A673 (cell line): ENCODE results near the gene TPM2. TPM values are rescaled to one million over a fixed set of nuclear protein-coding genes. Genes with fewer than 3 reads are reported as not detected.

Source experiments
- BruUV-seq: library from RNA; stranded (reverse); fragments of 400-500 nt; replicated peaks from 2 replicates; lab custom pipeline; 2021; lab: Mats Ljungman, UMichigan
- CTCF ChIA-PET: fragments of 300-600 bp; sonication (Branson Sonifier 250); formaldehyde crosslinking; loops from one replicate; lab custom pipeline; 2022; ENCODE audit warnings: antibody characterized with exemption; lab: Charles Lee
- POLR2A ChIA-PET: fragments of 300-600 bp; sonication (Branson Sonifier 250); formaldehyde crosslinking; loops from one replicate; lab custom pipeline; 2022; ENCODE audit warnings: antibody characterized with exemption; ENCODE audit not compliant: low non-redundant PET; lab: Charles Lee
- DNase-seq: peaks from one replicate; pipeline ENCODE4 v3.0.0-alpha.2; 2015; ENCODE audit warnings: low spot score
- H3K27ac ChIP-seq: fragments of 200-600 bp; sonication (generic); 2 replicates; pipeline ENCODE4 v1.5.1; 2016; ENCODE audit warnings: mixed run types, low read depth, mild to moderate bottlenecking, mixed read lengths, antibody characterized with exemption, low read length; ENCODE audit not compliant: poor library complexity, severe bottlenecking
- H3K27me3 ChIP-seq: fragments of 200-600 bp; sonication (generic); replicated peaks from 2 replicates; pipeline ENCODE4 v1.6.1; 2017; ENCODE audit warnings: mixed run types, low read depth, mild to moderate bottlenecking, mixed read lengths, antibody characterized with exemption, low read length; ENCODE audit not compliant: insufficient read depth, poor library complexity
- H3K36me3 ChIP-seq: fragments of 200-600 bp; sonication (generic); 2 replicates; pipeline ENCODE4 v1.6.1; 2016; ENCODE audit warnings: mixed run types, mild to moderate bottlenecking, mixed read lengths, antibody characterized with exemption, low read length; ENCODE audit not compliant: insufficient read depth, poor library complexity, severe bottlenecking
- H3K4me1 ChIP-seq: fragments of 200-600 bp; sonication (generic); 2 replicates; pipeline ENCODE4 v1.6.1; 2017; ENCODE audit warnings: mixed run types, mild to moderate bottlenecking, mixed read lengths, antibody characterized with exemption, low read length; ENCODE audit not compliant: insufficient read depth, poor library complexity, severe bottlenecking
- H3K4me3 ChIP-seq: fragments of 200-600 bp; sonication (generic); 2 replicates; pipeline ENCODE4 v1.5.1; 2016; ENCODE audit warnings: low read depth, mixed run types, mild to moderate bottlenecking, mixed read lengths, low read length; ENCODE audit not compliant: poor library complexity, severe bottlenecking
- H3K9me3 ChIP-seq: fragments of 200-600 bp; sonication (generic); 2 replicates; pipeline ENCODE4 v1.6.1; 2016; ENCODE audit warnings: mixed run types, low read depth, mild to moderate bottlenecking, mixed read lengths, antibody characterized with exemption, low read length; ENCODE audit not compliant: poor library complexity, severe bottlenecking
- EZH2 ChIP-seq: fragments of 200-600 bp; sonication (generic); IDR thresholded peaks from 2 replicates; pipeline ENCODE4 v1.6.1; 2017; ENCODE audit warnings: borderline replicate concordance, low read depth, mild to moderate bottlenecking, mixed read lengths, antibody characterized with exemption, low read length; ENCODE audit not compliant: poor library complexity, severe bottlenecking
- intact Hi-C: fragments of 100-400 bp; cut with micrococcal nuclease; formaldehyde crosslinking; loops from one replicate; pipeline ENCODE4 v1.10.0; 2022; ENCODE audit not compliant: unreplicated experiment
- total RNA-seq: library from RNA; stranded (reverse); gene quantifications from 2 replicates; pipeline ENCODE4 v1.2.3, GENCODE V29; 2021
- TF ChIP-seq, protein P1 (sequence below): fragments of 300-800, 200-600 bp; sonication (generic); conservative IDR thresholded peaks from 2 replicates; pipeline ENCODE4 v1.5.1; 2017; ENCODE audit warnings: low read depth, mild to moderate bottlenecking, antibody characterized with exemption, low read length, moderate library complexity, mixed read lengths

TPM2 gene
- total RNA-seq, 1 experiment from 2014 or later, result 44.3 TPM

DNA sequence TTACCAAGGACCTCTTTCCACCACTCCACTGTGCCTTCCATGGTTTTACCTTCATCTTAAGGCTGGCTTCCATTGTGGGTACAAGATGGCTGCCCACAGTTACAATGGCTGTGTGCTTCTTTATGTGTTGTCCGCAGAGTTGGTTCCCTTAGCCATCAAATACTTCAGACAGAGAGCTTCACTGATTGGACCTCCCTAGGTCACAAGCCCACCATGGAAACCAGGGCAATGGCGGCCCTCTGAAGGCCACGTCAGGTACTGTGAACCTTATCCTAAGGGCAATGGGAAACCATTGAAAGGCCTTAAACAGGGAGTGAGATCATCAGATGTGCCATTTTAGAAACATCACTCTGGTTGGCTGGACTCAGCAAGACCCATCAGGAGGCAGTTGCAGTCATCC is 21.8 kb downstream of the TPM2 start:
- H3K9me3 ChIP-seq, result no peaks in the 10 kb centered on the region
- no peak for DNase-seq
- peaks cover 2% of the 10 kb centered on the region for H3K36me3 ChIP-seq
- intact Hi-C loops, result no loop called here
- POLR2A ChIA-PET, result interaction anchor here (0.6 kb wide), 1 partner anchor 30 kb away, joined by 3 read pairs; no protein-coding TSS in a partner anchor
- H3K4me3 ChIP-seq, result no peak overlapping the region
- peaks cover 9% of the 10 kb centered on the region for H3K4me1 ChIP-seq
- H3K27ac ChIP-seq, result no peak overlapping the region
- TF ChIP-seq EZH2, result no peak
- TF ChIP-seq, protein P1, sequence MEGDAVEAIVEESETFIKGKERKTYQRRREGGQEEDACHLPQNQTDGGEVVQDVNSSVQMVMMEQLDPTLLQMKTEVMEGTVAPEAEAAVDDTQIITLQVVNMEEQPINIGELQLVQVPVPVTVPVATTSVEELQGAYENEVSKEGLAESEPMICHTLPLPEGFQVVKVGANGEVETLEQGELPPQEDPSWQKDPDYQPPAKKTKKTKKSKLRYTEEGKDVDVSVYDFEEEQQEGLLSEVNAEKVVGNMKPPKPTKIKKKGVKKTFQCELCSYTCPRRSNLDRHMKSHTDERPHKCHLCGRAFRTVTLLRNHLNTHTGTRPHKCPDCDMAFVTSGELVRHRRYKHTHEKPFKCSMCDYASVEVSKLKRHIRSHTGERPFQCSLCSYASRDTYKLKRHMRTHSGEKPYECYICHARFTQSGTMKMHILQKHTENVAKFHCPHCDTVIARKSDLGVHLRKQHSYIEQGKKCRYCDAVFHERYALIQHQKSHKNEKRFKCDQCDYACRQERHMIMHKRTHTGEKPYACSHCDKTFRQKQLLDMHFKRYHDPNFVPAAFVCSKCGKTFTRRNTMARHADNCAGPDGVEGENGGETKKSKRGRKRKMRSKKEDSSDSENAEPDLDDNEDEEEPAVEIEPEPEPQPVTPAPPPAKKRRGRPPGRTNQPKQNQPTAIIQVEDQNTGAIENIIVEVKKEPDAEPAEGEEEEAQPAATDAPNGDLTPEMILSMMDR, result no peak
- CTCF ChIA-PET, result interaction anchor here (0.5 to 0.6 kb wide), 2 partner anchors 57 to 1382 kb away, joined by 3 read pairs; no protein-coding TSS in a partner anchor
- no peaks in the 10 kb centered on the region for H3K27me3 ChIP-seq
- no TSS peak for BruUV-seq

DNA sequence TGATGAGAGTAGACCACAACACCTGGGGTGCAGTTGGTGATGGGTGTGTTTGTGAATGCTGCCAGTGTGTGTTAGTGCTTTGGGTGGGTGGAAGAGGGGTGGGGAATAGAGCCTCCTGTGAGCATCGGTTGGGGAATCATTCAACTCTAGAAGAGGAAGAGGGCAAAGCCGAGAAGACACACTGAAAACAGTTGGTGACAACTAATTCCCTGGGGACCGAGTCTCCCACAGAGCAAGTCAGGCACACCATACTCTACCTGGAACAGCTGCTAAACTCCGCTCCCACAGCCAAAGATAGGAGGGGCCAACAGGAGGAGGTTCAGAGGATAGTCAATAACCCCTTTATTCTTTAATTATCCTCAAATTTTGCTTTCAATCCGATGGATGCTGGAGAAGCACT is 23.2 kb downstream of the TPM2 start:
- ChIA-PET POLR2A (no interaction called here), CTCF (no interaction called here)
- Histone ChIP-seq H3K9me3 (no peaks in the 10 kb centered on the region), H3K27me3 (no peaks in the 10 kb centered on the region), H3K4me3 (no peak overlapping the region), H3K36me3 (peaks cover 16% of the 10 kb centered on the region), H3K4me1 (peaks cover 10% of the 10 kb centered on the region), H3K27ac (no peak overlapping the region)
- no peak for DNase-seq
- intact Hi-C loops, result no loop called here
- no peak for TF ChIP-seq EZH2
- TF ChIP-seq, protein P1, result no peak
- BruUV-seq, result no TSS peak

GRCh38 chr9:35666045-35666444 is 23.7 kb downstream of the TPM2 start:
- peak; percentile 28 for DNase-seq
- Histone ChIP-seq H3K9me3 (no peaks in the 10 kb centered on the region), H3K4me1 (peaks cover 10% of the 10 kb centered on the region), H3K27ac (no peak overlapping the region), H3K4me3 (no peak overlapping the region), H3K27me3 (no peaks in the 10 kb centered on the region), H3K36me3 (peaks cover 21% of the 10 kb centered on the region)
- ChIA-PET POLR2A (interaction anchor here (0.7 kb wide), 1 partner anchor 24 kb away, joined by 3 read pairs; no protein-coding TSS in a partner anchor), CTCF (no interaction called here)
- BruUV-seq, result no TSS peak
- intact Hi-C loops, result no loop called here
- no peak for TF ChIP-seq EZH2

DNA sequence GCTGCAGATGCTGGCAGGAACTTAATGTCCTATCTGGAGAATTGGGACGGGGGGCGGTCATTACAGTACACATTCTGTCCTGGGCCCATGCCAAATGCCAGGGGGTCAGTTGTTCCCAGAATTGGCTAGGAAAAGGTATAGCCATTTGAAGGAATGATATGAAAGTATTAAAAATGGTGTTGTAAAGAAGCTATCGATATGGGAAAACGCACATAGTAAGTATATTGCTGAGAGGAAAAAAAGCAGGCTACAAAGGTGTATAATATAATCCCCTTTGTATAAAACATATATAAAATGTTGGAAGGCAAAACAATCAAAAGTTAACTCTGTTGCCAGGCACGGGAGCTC is 24.3 kb downstream of the TPM2 start:
- intact Hi-C loops, result no loop called here
- H3K27ac ChIP-seq, result peak overlapping the region; percentile 89
- BruUV-seq, result no TSS peak

More for the DNA sequence above, 24.3 kb downstream of the TPM2 start:
- Histone ChIP-seq H3K4me3 (peak overlapping the region; percentile 76), H3K9me3 (no peaks in the 10 kb centered on the region), H3K27me3 (no peaks in the 10 kb centered on the region), H3K4me1 (peaks cover 10% of the 10 kb centered on the region), H3K36me3 (peaks cover 27% of the 10 kb centered on the region)
- no peak for DNase-seq
- CTCF ChIA-PET, result no interaction called here
- TF ChIP-seq, protein P1, result 0 out of 2 replicates have a peak, but pooled peaks have one; percentile 4
- TF ChIP-seq EZH2, result no peak
- POLR2A ChIA-PET, result interaction anchor here (0.7 kb wide), 1 partner anchor 23 kb away, joined by 3 read pairs; no protein-coding TSS in a partner anchor
